Hematopoietic multipotent progenitor cell treated with erythropoietin and hydrocortisone succinate and interleukin-3 and kit ligand, for 8 days (in vitro differentiated cells): Measurements from ENCODE around the gene TRIM73.
"Not testable (repeated sequence)": the region's sequence is repeated elsewhere in the genome, so short reads cannot be mapped to it uniquely, and the experiment has no call there.

ENCODE experiments used
- DNase-seq: peaks from one replicate; pipeline ENCODE4 v3.0.0-alpha.2; 2015

Gene TRIM73

GRCh38 chr7:75415829-75416373, 20.5 kb downstream of the TRIM73 start:
- DNase-seq = not testable (repeated sequence)

GRCh38 chr7:75416787-75417186, 21.4 kb downstream of the TRIM73 start:
- DNase-seq = not testable (repeated sequence)

- not testable (repeated sequence) for DNase-seq
These were observed 22.9 kb downstream of the TRIM73 start for GRCh38 chr7:75418292-75418858.

GRCh38 chr7:75419210-75419609, 23.8 kb downstream of the TRIM73 start:
- DNase-seq = not testable (repeated sequence)

DNA sequence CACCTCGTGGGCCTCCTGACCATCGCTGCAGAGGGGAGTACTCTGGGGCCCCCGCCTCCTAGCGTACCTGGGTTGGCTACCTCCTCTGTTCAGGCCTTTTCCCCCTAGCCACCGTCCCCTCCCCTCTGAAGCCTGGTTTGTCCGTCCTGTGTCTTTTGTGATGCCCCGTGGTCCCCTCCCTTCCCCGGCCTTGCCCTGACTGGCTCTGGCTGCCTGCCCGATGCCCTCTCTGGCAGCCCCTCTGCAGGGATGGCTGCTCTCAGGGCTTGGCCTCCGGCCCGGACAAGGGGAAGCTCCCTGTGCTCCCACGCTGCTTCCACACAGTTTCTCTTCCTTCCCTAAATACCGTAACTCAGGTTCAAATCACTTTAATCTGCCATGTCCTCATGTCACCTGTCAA, 24.3 kb downstream of the TRIM73 start:
- DNase-seq = not testable (repeated sequence)

- DNase-seq = not testable (repeated sequence)
These were observed 24.7 kb downstream of the TRIM73 start for GRCh38 chr7:75420152-75420551.

- not testable (repeated sequence) for DNase-seq
These were observed 26.6 kb downstream of the TRIM73 start for GRCh38 chr7:75421798-75422710.

- not testable (repeated sequence) for DNase-seq
These were observed 28.1 kb downstream of the TRIM73 start for GRCh38 chr7:75423481-75423880.

- DNase-seq = not testable (repeated sequence)
These were observed 43.6 kb downstream of the TRIM73 start for GRCh38 chr7:75439000-75439399.

DNA sequence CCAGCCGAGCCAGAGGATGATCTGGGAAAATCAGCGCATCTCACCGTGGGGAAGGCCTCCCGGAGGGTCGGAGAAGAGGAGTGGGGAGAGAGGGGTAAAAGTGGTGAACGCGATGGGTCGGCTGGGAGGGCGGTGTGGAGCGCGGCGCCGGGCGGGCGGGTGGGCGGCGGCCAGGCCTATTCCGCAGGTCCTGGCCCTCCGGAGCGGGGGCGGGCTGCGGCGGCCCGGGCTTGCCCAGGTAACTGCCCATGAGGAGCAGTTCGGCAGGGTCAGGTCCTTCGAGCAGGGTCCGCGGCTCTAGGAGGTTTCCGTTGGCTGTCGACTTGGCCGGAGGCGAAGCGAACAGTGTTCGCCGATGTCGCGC, 46.7 kb downstream of the TRIM73 start:
- DNase-seq = not testable (repeated sequence)

- DNase-seq = peak; percentile 31
These were observed 47.2 kb downstream of the TRIM73 start for GRCh38 chr7:75442465-75443111.

GRCh38 chr7:75449946-75450345, 54.5 kb downstream of the TRIM73 start:
- DNase-seq = not testable (repeated sequence)

DNA sequence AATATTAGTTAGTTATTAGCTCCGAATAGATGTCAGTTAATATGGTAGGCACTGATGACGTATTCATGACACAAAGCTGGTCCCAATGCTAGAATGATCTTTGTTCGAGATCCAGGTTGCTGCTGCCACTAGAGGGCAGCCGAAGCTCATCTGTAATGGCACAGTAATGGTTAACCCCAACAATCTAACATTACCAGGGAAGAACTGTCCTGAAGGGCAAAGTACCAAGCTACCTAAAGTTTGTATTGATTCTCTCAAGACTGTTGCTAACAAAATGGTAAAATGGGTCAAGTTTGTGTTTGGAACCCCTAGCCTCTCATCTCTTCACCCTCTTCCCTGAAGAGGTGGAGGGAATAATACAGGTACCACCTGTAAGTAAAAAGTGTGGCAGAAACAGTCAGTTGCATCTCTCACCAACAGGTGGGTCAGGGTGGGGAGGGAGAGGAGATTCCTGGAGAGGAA, 57.1 kb downstream of the TRIM73 start:
- DNase-seq = not testable (repeated sequence)
